Endothelial cell of umbilical vein (primary cell): ENCODE data around the gene RIMBP2. TPM values are rescaled to one million over a fixed set of nuclear protein-coding genes. Genes with fewer than 3 reads are reported as not detected.

Experiments used
- BruUV-seq: library from RNA; stranded (reverse); fragments of 400-500 nt; replicated peaks from 2 replicates; lab custom pipeline; 2021; lab: Mats Ljungman, UMichigan
- CTCF ChIA-PET: fragments of 300-600, 350-600 bp; sonication (Branson Sonifier 250); formaldehyde crosslinking; loops from one replicate; lab custom pipeline; 2021; ENCODE audit warnings: antibody characterized with exemption, inconsistent platforms; lab: Charles Lee
- POLR2A ChIA-PET: fragments of 300-600, 350-600 bp; sonication (Branson Sonifier 250); formaldehyde crosslinking; loops from one replicate; lab custom pipeline; 2021; ENCODE audit warnings: antibody characterized with exemption, inconsistent platforms; lab: Charles Lee
- DNase-seq: peaks from one replicate; pipeline ENCODE4 v3.0.0-alpha.2; 2011; ENCODE audit warnings: low read depth, low spot score
- FAIRE-seq: peaks from 2 replicates; lab custom pipeline; 2011; peaks lifted over from hg19 to GRCh38; lab: Jason Lieb, UNC
- H2AFZ ChIP-seq: 2 replicates; pipeline ENCODE4 v1.6.0; 2012; ENCODE audit warnings: low read depth, low read length, control low read depth, inconsistent platforms
- H3K27ac ChIP-seq: 2 replicates; pipeline ENCODE4 v1.5.1; 2011; ENCODE audit warnings: low read depth, mild to moderate bottlenecking, control low read depth, low read length, moderate library complexity; ENCODE audit not compliant: insufficient read depth
- H3K27me3 ChIP-seq, 2 experiments: 2 replicates each; pipeline versions ENCODE4 v1.6.0 to v1.6.1; 2011; ENCODE audit warnings: low read length in 2 of 2, mixed read lengths in 1 of 2; ENCODE audit not compliant: control insufficient read depth in 2 of 2, insufficient read depth in 2 of 2
- H3K36me3 ChIP-seq, 2 experiments: 2 replicates in 1 of 2; 3 replicates in 1 of 2; pipeline ENCODE4 v1.5.1; 2011; ENCODE audit warnings: low read length in 2 of 2, mild to moderate bottlenecking in 1 of 2, moderate library complexity in 1 of 2; ENCODE audit not compliant: control insufficient read depth in 2 of 2, insufficient read depth in 2 of 2; ENCODE audit errors: extremely low read depth in 1 of 2
- H3K4me1 ChIP-seq: 3 replicates; pipeline ENCODE4 v1.5.1; 2011; ENCODE audit warnings: mild to moderate bottlenecking, low read length; ENCODE audit not compliant: control insufficient read depth, insufficient read depth; ENCODE audit errors: extremely low read depth
- H3K4me2 ChIP-seq: 2 replicates; pipeline ENCODE4 v1.6.1; 2011; ENCODE audit warnings: low read length, control low read depth, mixed read lengths; ENCODE audit not compliant: insufficient read depth
- H3K4me3 ChIP-seq, 3 experiments: fragments of 200-600 bp in 1 of 3; sonication (generic), shearing (Covaris generic) in 1 of 3; replicated peaks in 1 of 3; 2 replicates each; pipeline ENCODE4 v1.5.1; 2011 to 2016; ENCODE audit warnings: control low read depth in 3 of 3, low read length in 3 of 3, mild to moderate bottlenecking in 2 of 3, inconsistent platforms in 1 of 3, low read depth in 1 of 3, moderate library complexity in 1 of 3; ENCODE audit not compliant: insufficient read depth in 1 of 3
- H3K79me2 ChIP-seq: 2 replicates; pipeline ENCODE4 v1.6.0; 2012; ENCODE audit warnings: low read length, inconsistent platforms; ENCODE audit not compliant: control insufficient read depth, insufficient read depth
- H3K9ac ChIP-seq: replicated peaks from 2 replicates; pipeline ENCODE3; 2011; ENCODE audit warnings: low read length, control low read depth; ENCODE audit not compliant: insufficient read depth; ENCODE audit errors: extremely low read depth
- H3K9me1 ChIP-seq: replicated peaks from 3 replicates; pipeline ENCODE4 v1.6.0; 2011; ENCODE audit warnings: mild to moderate bottlenecking, low read length; ENCODE audit not compliant: control insufficient read depth, insufficient read depth; ENCODE audit errors: extremely low read depth
- H3K9me3 ChIP-seq: replicated peaks from 2 replicates; pipeline ENCODE4 v1.5.1; 2012; ENCODE audit warnings: low read length, inconsistent platforms; ENCODE audit not compliant: control insufficient read depth, insufficient read depth
- H4K20me1 ChIP-seq: replicated peaks from 2 replicates; pipeline ENCODE3; 2011; ENCODE audit warnings: mild to moderate bottlenecking, low read length; ENCODE audit not compliant: control insufficient read depth, insufficient read depth; ENCODE audit errors: extremely low read depth
- CTCF ChIP-seq, 2 donors: IDR thresholded peaks; 1 replicate in 1 of 2; 2 replicates in 1 of 2; pipeline ENCODE4 v1.5.1; 2011; ENCODE audit warnings: low read length in 2 of 2, mild to moderate bottlenecking in 2 of 2, moderate library complexity in 2 of 2, control low read depth in 1 of 2, inconsistent platforms in 1 of 2, low read depth in 1 of 2; ENCODE audit not compliant: insufficient read depth in 1 of 2; ENCODE audit errors: extremely low read depth in 1 of 2
- EZH2 ChIP-seq: IDR thresholded peaks from 2 replicates; pipeline ENCODE4 v1.6.1; 2012; ENCODE audit warnings: borderline replicate concordance, low read depth, mild to moderate bottlenecking, moderate library complexity, low read length, inconsistent platforms; ENCODE audit not compliant: severe bottlenecking
- FOS ChIP-seq: IDR thresholded peaks from 2 replicates; pipeline ENCODE4 v1.6.1; 2011; ENCODE audit warnings: mild to moderate bottlenecking, low read length, moderate library complexity, borderline replicate concordance; ENCODE audit not compliant: insufficient read depth
- GATA2 ChIP-seq: IDR thresholded peaks from 2 replicates; pipeline ENCODE4 v1.7.0; 2011; ENCODE audit warnings: low read depth, mild to moderate bottlenecking, moderate library complexity, mixed read lengths, low read length; ENCODE audit not compliant: insufficient read length, insufficient read depth
- JUN ChIP-seq: IDR thresholded peaks from 2 replicates; pipeline ENCODE4 v1.6.1; 2011; ENCODE audit warnings: borderline replicate concordance, low read depth; ENCODE audit not compliant: insufficient read length, insufficient read depth
- MAX ChIP-seq: IDR thresholded peaks from 2 replicates; pipeline ENCODE4 v1.6.1; 2011; ENCODE audit not compliant: insufficient read depth, insufficient read length
- MYC ChIP-seq: IDR thresholded peaks from one replicate; pipeline ENCODE4 v1.6.1; 2011; ENCODE audit warnings: mild to moderate bottlenecking, low read depth, low read length
- POLR2A ChIP-seq: IDR thresholded peaks from 2 replicates; pipeline ENCODE4 v1.6.1; 2012; ENCODE audit warnings: low read depth, mild to moderate bottlenecking, control low read depth, low read length
- POLR2AphosphoS5 ChIP-seq: IDR thresholded peaks from 2 replicates; pipeline ENCODE4 v1.6.1; 2012; ENCODE audit warnings: low read depth, mild to moderate bottlenecking, control low read depth, low read length, moderate library complexity; ENCODE audit not compliant: insufficient read depth
- dilution Hi-C: fragments of 300-500 bp; cut with MboI; formaldehyde crosslinking; loops from one replicate; pipeline ENCODE4 v1.15.0; 2019; ENCODE audit warnings: low sequenced_read_pairs; ENCODE audit not compliant: extremely low pct_ligation_motif_present
- intact Hi-C: fragments of 100-400 bp; cut with micrococcal nuclease; formaldehyde crosslinking; loops from one replicate; pipeline ENCODE4 v1.10.0; 2022
- polyA plus RNA-seq, 4 experiments: library from polyadenylated mRNA; depleted of rRNA in 3 of 4; stranded (reverse) in 3 of 4; unstranded in 1 of 4; fragments of >200 nt; gene quantifications; 2 replicates each; pipeline versions ENCODE4 v1.2.1 to v1.2.3, GENCODE V29; 2011 to 2012; ENCODE audit warnings: missing spikeins in 1 of 4
- total RNA-seq: library from RNA; stranded (reverse); gene quantifications from 2 replicates; pipeline ENCODE4 v1.2.3, GENCODE V29; 2021

RIMBP2 gene
- total and polyA plus RNA-seq, 2 donors (not counting 3 experiments of a cell fraction or from before 2014, with no cell fraction given) = 0.04 TPM; not detected in 1

- Histone ChIP-seq H2AFZ (no peak overlapping the region), H3K9ac (no peak overlapping the region), H3K9me3 (peaks cover 4% of the 10 kb centered on the region), H3K4me2 (no peak overlapping the region), H3K79me2 (no peaks in the 10 kb centered on the region), H3K4me3 (no peak overlapping the region), H3K27ac (no peak overlapping the region), H3K4me1 (no peaks in the 10 kb centered on the region), H3K36me3 (no peaks in the 10 kb centered on the region), H3K27me3 (no peaks in the 10 kb centered on the region), H4K20me1 (no peaks in the 10 kb centered on the region), H3K9me1 (no peaks in the 10 kb centered on the region)
- POLR2A ChIA-PET = no interaction called here
- BruUV-seq = no TSS peak
- CTCF ChIA-PET = no interaction called here
- DNase-seq (no peak), FAIRE-seq (no peak)
- intact Hi-C loops = no loop called here
- TF ChIP-seq CTCF (IDR thresholded peaks at IDR 0.05; ENCODE audit: extremely low read depth in 1 of 2, insufficient read depth in 1 of 2, low read depth in 1 of 2, low read length in 2 of 2) (no peak), POLR2A (no peak), EZH2 (no peak), GATA2 (no peak), POLR2AphosphoS5 (no peak)
- dilution Hi-C loops = no loop called here
These were observed 134.3 kb downstream of the RIMBP2 start for GRCh38 chr12:130581782-130582181.

GRCh38 chr12:130579231-130579630, 136.9 kb downstream of the RIMBP2 start:
- H3K9me1 ChIP-seq = no peaks in the 10 kb centered on the region
- no peaks in the 10 kb centered on the region for H3K4me1 ChIP-seq
- dilution Hi-C loops (no loop called here), intact Hi-C loops (no loop called here)
- no peaks in the 10 kb centered on the region for H3K79me2 ChIP-seq
- H3K4me2 ChIP-seq = no peak overlapping the region
- ChIA-PET CTCF (no interaction called here), POLR2A (no interaction called here)
- H3K9me3 ChIP-seq = peaks cover 4% of the 10 kb centered on the region
- H3K27ac ChIP-seq = no peak overlapping the region
- H3K27me3 ChIP-seq = no peaks in the 10 kb centered on the region
- TF ChIP-seq POLR2AphosphoS5 (no peak), JUN (no peak), FOS (no peak), CTCF (IDR thresholded peaks at IDR 0.05; ENCODE audit: extremely low read depth in 1 of 2, insufficient read depth in 1 of 2, low read depth in 1 of 2, low read length in 2 of 2) (no peak), POLR2A (no peak), MAX (no peak), EZH2 (no peak), MYC (no peak), GATA2 (no peak)
- no peaks in the 10 kb centered on the region for H4K20me1 ChIP-seq
- H3K36me3 ChIP-seq = no peaks in the 10 kb centered on the region
- H3K4me3 ChIP-seq = no peak overlapping the region
- FAIRE-seq (no peak), DNase-seq (no peak)
- no peak overlapping the region for H2AFZ ChIP-seq
- no peak overlapping the region for H3K9ac ChIP-seq
- BruUV-seq = no TSS peak
